22Rv1 (cell line): Measurements from ENCODE around the gene PPM1B.

Experiments
- H3K27ac ChIP-seq: fragments of 450-650 bp; 2 replicates; pipeline ENCODE4 v1.5.1; 2017
- ZFX ChIP-seq: fragments of 450-650 bp; IDR thresholded peaks from 2 replicates; pipeline ENCODE4 v1.6.1; 2017; ENCODE audit warnings: antibody characterized with exemption, borderline replicate concordance
- TF ChIP-seq, protein P1 (sequence below): fragments of 450-650 bp; IDR thresholded peaks from 2 replicates; pipeline ENCODE4 v1.5.1; 2017; ENCODE audit warnings: mild to moderate bottlenecking

The PPM1B gene

DNA sequence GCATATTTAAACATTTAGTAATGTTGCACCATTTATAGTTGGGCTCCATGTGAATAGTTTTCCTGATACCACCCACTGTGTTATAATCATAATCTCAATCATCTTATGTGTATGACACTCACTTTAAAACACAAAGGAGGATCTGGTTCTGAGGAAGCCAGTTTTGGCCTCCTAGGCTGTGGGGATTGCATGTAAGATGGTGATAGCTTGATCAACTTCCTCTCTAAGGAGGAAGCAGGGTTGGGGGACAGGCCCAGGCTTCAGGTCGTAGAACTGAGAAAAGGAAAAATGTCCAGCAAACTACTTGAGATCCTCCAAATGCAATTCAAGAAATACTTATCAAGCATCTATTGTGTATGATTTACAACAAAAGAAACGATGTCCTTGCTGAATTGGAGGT is 4.9 kb upstream of the PPM1B start:
- H3K27ac ChIP-seq = no peak overlapping the region
- TF ChIP-seq ZFX = no peak
- TF ChIP-seq, protein P1, sequence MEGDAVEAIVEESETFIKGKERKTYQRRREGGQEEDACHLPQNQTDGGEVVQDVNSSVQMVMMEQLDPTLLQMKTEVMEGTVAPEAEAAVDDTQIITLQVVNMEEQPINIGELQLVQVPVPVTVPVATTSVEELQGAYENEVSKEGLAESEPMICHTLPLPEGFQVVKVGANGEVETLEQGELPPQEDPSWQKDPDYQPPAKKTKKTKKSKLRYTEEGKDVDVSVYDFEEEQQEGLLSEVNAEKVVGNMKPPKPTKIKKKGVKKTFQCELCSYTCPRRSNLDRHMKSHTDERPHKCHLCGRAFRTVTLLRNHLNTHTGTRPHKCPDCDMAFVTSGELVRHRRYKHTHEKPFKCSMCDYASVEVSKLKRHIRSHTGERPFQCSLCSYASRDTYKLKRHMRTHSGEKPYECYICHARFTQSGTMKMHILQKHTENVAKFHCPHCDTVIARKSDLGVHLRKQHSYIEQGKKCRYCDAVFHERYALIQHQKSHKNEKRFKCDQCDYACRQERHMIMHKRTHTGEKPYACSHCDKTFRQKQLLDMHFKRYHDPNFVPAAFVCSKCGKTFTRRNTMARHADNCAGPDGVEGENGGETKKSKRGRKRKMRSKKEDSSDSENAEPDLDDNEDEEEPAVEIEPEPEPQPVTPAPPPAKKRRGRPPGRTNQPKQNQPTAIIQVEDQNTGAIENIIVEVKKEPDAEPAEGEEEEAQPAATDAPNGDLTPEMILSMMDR = no peak

DNA sequence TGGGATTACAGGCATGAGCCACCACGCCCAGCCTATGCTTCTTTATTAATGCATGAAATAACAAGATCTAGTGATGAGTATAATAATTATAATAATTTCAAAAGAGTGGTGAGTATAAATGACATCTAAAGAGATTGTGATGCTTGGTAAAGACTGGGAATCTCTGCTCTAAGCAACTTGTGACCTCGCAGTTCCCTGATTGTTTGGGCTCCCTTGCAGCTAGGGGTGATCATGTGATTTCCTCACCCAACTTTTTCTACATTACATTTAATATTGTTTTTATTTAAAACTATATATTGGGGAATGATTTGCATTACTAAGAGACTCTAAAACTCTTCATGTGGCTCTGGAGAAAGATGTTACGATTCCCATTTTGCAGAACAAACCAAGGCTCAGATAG is 4.1 kb upstream of the PPM1B start:
- no peak overlapping the region for H3K27ac ChIP-seq
- TF ChIP-seq ZFX = no peak
- TF ChIP-seq, protein P1 = no peak

DNA sequence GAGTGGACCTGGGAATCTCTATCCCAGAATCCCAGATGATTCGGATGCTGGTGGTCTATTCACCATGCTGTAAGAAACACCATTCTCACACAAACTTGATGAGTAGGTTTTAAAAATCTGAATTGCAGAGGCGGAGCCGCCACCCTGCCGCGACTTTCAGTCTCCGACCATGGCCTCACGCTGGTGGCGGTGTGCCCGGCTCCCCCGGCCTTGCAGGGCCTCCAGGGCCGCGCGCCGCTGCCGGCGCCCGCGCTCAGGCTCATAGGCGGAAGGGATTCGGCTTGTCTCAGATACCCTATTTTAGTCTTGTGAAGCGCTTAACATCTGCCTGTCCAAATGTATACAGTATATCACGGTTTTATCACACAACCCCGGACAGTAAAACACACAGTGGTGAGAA is 2.6 kb upstream of the PPM1B start:
- H3K27ac ChIP-seq = no peak overlapping the region

DNA sequence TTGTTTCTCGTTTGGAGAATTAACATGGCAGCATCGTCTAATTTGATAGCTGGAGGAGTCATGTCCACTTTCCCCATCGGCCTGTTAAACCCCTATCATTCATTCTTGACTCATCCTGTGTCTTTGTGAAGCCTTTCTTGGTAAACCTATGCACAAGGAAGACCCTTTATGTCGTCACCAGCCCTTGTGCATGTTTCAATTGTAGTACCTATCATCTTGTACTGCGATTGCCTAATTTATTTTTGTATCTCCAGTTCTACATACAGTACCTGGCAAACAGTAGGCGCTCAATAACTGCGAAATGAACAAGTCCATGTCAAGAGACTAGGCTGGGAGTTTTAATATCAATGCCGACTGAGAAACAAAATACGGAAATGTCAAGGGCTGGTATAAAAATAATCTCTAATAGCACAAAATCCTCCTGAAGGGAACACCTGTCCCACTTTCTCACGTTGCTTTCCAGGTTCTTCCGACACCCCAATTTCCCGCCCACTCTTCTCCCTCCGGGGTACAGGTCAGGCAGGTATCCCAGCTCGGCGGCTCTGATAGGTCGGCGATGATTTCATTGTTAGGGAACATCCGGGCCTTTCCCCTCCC is 1.3 kb upstream of the PPM1B start:
- TF ChIP-seq ZFX = no peak
- TF ChIP-seq, protein P1 = no peak
- H3K27ac ChIP-seq = peak overlapping the region; percentile 90

More for the DNA sequence above, 2.6 kb upstream of the PPM1B start:
- no peak for TF ChIP-seq ZFX
- TF ChIP-seq, protein P1 = no peak

DNA sequence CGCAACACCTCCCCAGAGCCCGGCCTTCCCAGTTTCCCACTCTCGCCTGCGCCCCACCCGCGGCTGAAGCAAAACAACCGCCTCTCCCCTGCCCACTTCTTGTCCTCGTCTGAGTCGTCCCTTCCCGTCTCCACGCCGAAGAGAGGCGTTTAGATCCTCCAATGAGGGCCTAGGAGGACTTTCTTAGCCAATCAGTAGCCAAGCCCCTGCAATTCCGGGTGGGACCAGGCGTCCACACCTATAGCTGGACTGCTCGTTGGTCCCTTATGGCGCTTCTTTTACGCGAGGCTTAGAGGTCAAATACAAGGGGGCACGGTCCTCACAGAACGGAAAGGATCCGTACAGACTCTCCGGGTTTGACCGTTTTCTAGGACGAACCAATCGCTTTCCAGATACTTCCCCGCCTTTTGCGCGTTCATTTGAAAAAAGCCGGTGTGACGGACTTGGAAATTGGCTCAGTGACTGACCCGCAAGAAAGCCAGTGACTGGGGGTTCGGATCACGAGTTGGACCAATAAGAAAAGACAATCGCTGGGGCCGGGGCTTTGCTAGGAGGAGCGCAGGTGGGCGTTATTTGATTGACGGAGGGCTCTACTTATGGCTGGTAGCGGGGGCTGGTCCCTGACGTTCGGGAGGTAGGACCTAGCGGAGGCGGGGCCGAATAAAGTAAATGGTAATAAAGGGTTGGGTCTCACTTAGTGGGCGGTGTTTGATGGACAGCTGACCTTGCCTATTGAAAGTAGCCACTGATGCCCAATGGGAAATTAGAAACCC is 581 bp upstream of the PPM1B start:
- H3K27ac ChIP-seq = peak overlapping the region; percentile 90
- TF ChIP-seq ZFX = no peak
- TF ChIP-seq, protein P1 = no peak

DNA sequence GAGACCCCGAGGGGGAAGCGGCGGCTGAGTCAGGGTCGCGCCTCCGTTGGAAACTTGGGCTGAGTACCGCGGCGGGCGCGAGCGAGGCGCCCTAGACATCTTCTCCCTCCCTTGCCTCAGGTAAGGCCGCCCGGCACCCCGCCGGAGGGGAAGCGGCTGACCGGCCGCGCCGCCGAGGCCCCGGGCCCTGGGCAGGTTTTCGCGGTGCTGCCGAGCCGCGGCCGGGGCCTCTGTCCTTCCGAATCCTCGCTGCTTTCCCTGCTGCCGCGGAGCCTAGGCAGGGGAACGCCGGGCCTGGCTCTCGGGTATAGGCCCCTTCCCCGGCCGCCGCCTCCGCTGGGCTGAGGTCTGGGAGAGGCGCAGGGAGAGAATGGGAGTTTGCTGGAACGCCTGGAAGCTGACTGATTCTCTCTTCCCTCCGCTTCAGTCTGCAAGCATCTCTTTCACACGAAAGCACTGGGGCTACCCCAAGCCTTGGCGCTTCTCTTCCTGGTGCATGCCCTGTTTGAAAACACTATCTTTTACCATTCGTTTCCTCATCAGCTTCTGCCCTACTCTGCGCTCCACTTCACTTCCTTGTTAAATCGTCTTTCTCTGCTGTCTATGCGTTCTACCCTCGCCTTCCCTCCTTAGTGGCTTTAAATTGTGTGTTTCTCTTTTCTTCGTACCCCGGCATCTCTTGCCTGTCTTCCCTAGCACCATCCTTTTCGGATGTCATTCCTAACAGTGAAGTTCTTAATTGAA is 652 bp downstream of the PPM1B start:
- TF ChIP-seq ZFX = no peak
- TF ChIP-seq, protein P1 = no peak
- peak overlapping the region; percentile 90 for H3K27ac ChIP-seq
